Panc1 (cell line): ENCODE results near the gene BAIAP2. TPM values are rescaled to one million over a fixed set of nuclear protein-coding genes. Genes with fewer than 3 reads are reported as not detected.

ENCODE experiments used
- ATAC-seq: fragments of 200-7000 bp; cut with Tn5 transposase; 2 replicates; pipeline ENCODE4 v1.9.1; 2020; ENCODE audit warnings: mild to moderate bottlenecking, moderate library complexity
- BruUV-seq: library from RNA; stranded (reverse); fragments of 400-500 nt; replicated peaks from 2 replicates; lab custom pipeline; 2021; lab: Mats Ljungman, UMichigan
- CTCF ChIA-PET: fragments of 300-600 bp; sonication (Branson Sonifier 250); formaldehyde crosslinking; loops from one replicate; lab custom pipeline; 2022; ENCODE audit warnings: antibody characterized with exemption; lab: Charles Lee
- POLR2A ChIA-PET: fragments of 300-600 bp; sonication (Branson Sonifier 250); formaldehyde crosslinking; loops from one replicate; lab custom pipeline; 2022; ENCODE audit warnings: antibody characterized with exemption; lab: Charles Lee
- DNase-seq: peaks from one replicate; pipeline ENCODE4 v3.0.0-alpha.2; 2010; ENCODE audit warnings: low read depth, low spot score
- H3K27ac ChIP-seq: 2 replicates; pipeline ENCODE4 v1.5.1; 2011; ENCODE audit warnings: mild to moderate bottlenecking, low read length, inconsistent platforms
- H3K27me3 ChIP-seq: fragments of 200-500 bp; sonication (Bioruptor generic); 2 replicates; pipeline ENCODE4 v1.6.0; 2014; ENCODE audit warnings: low read length, inconsistent platforms; ENCODE audit not compliant: control insufficient read depth, insufficient read depth
- H3K36me3 ChIP-seq: fragments of 200-500 bp; sonication (Bioruptor generic); 2 replicates; pipeline ENCODE4 v1.5.1; 2014; ENCODE audit warnings: inconsistent platforms, mild to moderate bottlenecking, low read length, moderate library complexity; ENCODE audit not compliant: control insufficient read depth, insufficient read depth
- H3K4me1 ChIP-seq: 2 replicates; pipeline ENCODE4 v1.5.1; 2011; ENCODE audit warnings: inconsistent platforms, mild to moderate bottlenecking, low read length, moderate library complexity; ENCODE audit not compliant: control insufficient read depth, insufficient read depth
- H3K4me3 ChIP-seq, 2 experiments: 2 replicates each; pipeline ENCODE4 v1.5.1; 2011 to 2012; ENCODE audit warnings: low read depth in 2 of 2, low read length in 2 of 2, mild to moderate bottlenecking in 2 of 2, inconsistent platforms in 1 of 2, moderate library complexity in 1 of 2
- H3K9me3 ChIP-seq: fragments of 200-500 bp; sonication (Bioruptor generic); 2 replicates; pipeline ENCODE4 v1.5.1; 2014; ENCODE audit warnings: low read depth, mild to moderate bottlenecking, inconsistent platforms, low read length, moderate library complexity; ENCODE audit not compliant: control insufficient read depth, insufficient read depth
- POLR2AphosphoS5 ChIP-seq: IDR thresholded peaks from 2 replicates; pipeline ENCODE4 v1.6.1; 2012; ENCODE audit warnings: mild to moderate bottlenecking, low read depth, low read length, moderate library complexity
- SIN3A ChIP-seq: IDR thresholded peaks from 2 replicates; pipeline ENCODE4 v1.6.1; 2012; ENCODE audit warnings: low read depth, mild to moderate bottlenecking, low read length, moderate library complexity, borderline replicate concordance; ENCODE audit not compliant: insufficient read depth
- TCF7L2 ChIP-seq: IDR thresholded peaks from 2 replicates; pipeline ENCODE4 v1.6.1; 2011; ENCODE audit warnings: mild to moderate bottlenecking, low read depth, low read length, inconsistent platforms
- in situ Hi-C: cut with HindIII; loops from 2 replicates; pipeline ENCODE4 v1.10.0; 2016; ENCODE audit warnings: low sequenced_read_pairs, low pct_unique_long_range_greater_than_20kb
- intact Hi-C: fragments of 100-400 bp; cut with micrococcal nuclease; formaldehyde crosslinking; loops from one replicate; pipeline ENCODE4 v1.10.0; 2022; ENCODE audit not compliant: unreplicated experiment
- total RNA-seq: library from RNA; stranded (reverse); gene quantifications from one replicate; pipeline ENCODE4 v1.2.1, GENCODE V29; 2021; ENCODE audit not compliant: unreplicated experiment
- TF ChIP-seq, protein P1 (sequence below): fragments of 450-650 bp; IDR thresholded peaks from 2 replicates; pipeline ENCODE4 v1.5.1; 2017; ENCODE audit warnings: mild to moderate bottlenecking
- TF ChIP-seq, protein P2 (sequence below), 2 experiments: IDR thresholded peaks; 2 replicates each; pipeline ENCODE4 v1.6.1; 2011 to 2012; ENCODE audit warnings: low read depth in 2 of 2, control low read depth in 1 of 2, low read length in 1 of 2, mild to moderate bottlenecking in 1 of 2, moderate library complexity in 1 of 2; ENCODE audit not compliant: insufficient read depth in 1 of 2

The BAIAP2 gene
- total RNA-seq, 1 experiment from 2014 or later: 125 TPM

DNA sequence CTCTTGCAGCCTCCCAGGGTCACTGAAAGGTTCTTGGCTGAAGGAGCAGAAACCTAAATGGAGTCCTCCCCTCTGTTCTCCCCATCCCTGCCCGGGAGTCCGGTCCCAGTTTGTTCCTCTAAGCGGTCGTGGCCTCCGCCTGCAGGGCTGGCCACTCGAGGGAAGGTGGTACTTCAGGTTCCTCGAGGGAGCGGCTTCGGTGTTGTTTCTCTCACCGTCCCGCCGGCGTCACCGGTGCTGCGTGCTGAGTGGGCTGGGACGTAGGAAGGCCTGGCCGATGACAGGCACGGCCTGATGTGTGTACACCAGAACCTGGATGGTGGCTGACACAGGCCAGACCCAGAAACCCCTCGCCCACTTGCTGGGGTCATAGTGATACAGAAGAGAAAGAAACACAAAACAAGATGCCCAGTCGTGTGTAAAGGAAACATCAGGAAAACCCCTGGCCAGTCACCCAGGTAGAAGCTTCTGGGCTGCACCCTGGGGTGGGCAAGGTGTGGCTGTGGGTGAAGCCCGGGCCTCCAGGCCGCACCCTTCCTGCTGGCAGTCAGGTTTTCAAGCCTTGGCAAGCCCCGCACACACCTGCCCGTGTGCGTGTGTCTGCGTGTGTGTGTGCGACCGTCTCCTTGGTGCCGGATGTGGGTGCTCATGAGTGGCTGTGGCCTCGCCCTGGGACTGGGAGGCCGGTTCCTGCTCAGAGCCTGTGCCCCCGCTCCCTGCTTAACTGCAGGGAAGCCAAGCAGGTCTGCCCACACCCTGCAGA, 52.0 kb downstream of the BAIAP2 start:
- no TSS peak for BruUV-seq
- no peak for ATAC-seq
- TF ChIP-seq, protein P1, sequence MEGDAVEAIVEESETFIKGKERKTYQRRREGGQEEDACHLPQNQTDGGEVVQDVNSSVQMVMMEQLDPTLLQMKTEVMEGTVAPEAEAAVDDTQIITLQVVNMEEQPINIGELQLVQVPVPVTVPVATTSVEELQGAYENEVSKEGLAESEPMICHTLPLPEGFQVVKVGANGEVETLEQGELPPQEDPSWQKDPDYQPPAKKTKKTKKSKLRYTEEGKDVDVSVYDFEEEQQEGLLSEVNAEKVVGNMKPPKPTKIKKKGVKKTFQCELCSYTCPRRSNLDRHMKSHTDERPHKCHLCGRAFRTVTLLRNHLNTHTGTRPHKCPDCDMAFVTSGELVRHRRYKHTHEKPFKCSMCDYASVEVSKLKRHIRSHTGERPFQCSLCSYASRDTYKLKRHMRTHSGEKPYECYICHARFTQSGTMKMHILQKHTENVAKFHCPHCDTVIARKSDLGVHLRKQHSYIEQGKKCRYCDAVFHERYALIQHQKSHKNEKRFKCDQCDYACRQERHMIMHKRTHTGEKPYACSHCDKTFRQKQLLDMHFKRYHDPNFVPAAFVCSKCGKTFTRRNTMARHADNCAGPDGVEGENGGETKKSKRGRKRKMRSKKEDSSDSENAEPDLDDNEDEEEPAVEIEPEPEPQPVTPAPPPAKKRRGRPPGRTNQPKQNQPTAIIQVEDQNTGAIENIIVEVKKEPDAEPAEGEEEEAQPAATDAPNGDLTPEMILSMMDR: no peak
- TF ChIP-seq TCF7L2 (no peak), SIN3A (no peak), POLR2AphosphoS5 (no peak)
- TF ChIP-seq, protein P2, sequence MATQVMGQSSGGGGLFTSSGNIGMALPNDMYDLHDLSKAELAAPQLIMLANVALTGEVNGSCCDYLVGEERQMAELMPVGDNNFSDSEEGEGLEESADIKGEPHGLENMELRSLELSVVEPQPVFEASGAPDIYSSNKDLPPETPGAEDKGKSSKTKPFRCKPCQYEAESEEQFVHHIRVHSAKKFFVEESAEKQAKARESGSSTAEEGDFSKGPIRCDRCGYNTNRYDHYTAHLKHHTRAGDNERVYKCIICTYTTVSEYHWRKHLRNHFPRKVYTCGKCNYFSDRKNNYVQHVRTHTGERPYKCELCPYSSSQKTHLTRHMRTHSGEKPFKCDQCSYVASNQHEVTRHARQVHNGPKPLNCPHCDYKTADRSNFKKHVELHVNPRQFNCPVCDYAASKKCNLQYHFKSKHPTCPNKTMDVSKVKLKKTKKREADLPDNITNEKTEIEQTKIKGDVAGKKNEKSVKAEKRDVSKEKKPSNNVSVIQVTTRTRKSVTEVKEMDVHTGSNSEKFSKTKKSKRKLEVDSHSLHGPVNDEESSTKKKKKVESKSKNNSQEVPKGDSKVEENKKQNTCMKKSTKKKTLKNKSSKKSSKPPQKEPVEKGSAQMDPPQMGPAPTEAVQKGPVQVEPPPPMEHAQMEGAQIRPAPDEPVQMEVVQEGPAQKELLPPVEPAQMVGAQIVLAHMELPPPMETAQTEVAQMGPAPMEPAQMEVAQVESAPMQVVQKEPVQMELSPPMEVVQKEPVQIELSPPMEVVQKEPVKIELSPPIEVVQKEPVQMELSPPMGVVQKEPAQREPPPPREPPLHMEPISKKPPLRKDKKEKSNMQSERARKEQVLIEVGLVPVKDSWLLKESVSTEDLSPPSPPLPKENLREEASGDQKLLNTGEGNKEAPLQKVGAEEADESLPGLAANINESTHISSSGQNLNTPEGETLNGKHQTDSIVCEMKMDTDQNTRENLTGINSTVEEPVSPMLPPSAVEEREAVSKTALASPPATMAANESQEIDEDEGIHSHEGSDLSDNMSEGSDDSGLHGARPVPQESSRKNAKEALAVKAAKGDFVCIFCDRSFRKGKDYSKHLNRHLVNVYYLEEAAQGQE (IDR thresholded peaks at IDR 0.05; ENCODE audit: insufficient read depth in 1 of 2, low read depth in 2 of 2, low read length in 1 of 2): no peak
- in situ Hi-C loops (no loop called here), intact Hi-C loops (no loop called here)
- POLR2A ChIA-PET: no interaction called here
- no peaks in the 10 kb centered on the region for H3K27me3 ChIP-seq
- peaks cover 3% of the 10 kb centered on the region; the same call in 1 of the 2 replicates for H3K4me1 ChIP-seq
- H3K36me3 ChIP-seq: peaks cover 5% of the 10 kb centered on the region; the same call in 1 of the 2 replicates
- no peaks in the 10 kb centered on the region for H3K9me3 ChIP-seq
- no peak overlapping the region for H3K27ac ChIP-seq
- CTCF ChIA-PET: no interaction called here
- DNase-seq: no peak
- no peak overlapping the region for H3K4me3 ChIP-seq

DNA sequence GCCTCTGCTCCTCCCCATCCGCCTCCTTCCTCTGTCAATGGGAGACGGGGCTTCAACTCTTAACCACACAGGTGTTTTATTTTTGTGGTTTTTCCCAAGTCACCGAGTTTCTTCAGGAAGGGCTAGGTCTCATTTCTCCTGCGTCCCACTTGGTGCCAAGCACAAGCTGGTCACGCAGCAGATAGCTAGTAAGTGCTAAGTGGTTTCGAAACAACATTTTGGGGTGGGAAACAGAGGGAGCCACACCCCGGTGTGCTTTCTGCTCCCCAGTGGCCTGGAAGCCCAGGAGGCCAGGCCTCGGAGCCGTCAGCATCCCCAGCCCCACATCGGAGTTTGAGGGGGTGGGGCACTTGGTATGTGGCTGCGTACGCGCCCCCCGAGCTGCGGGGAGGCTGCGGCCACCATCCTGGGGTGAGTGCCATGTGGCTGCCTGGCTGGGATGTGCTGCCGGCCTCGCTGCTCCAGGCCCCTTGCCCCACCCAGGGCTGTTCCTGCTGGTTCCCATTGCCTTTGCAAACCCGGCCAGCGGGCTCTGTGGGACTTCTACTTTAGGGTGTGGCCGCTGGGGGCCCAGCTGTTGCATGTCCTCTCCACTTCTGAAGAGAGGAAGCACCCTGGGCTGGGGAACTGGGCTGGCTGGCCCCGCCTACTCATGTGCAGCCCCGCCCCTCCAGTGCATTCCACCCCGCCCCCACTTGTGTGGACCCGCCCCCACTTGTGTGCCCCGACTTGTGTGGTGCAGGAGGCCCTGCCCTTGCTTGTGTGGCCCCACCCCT, 55.6 kb downstream of the BAIAP2 start:
- in situ Hi-C loops: no loop called here
- CTCF ChIA-PET: no interaction called here
- DNase-seq: no peak
- no peak overlapping the region for H3K4me3 ChIP-seq
- no peaks in the 10 kb centered on the region for H3K27me3 ChIP-seq
- intact Hi-C loops: no loop called here
- no peaks in the 10 kb centered on the region for H3K9me3 ChIP-seq
- TF ChIP-seq, protein P2 (IDR thresholded peaks at IDR 0.05; ENCODE audit: insufficient read depth in 1 of 2, low read depth in 2 of 2, low read length in 1 of 2): no peak
- no peak for TF ChIP-seq TCF7L2
- no peak for TF ChIP-seq SIN3A
- TF ChIP-seq, protein P1: no peak
- no peak for TF ChIP-seq POLR2AphosphoS5
- no peak overlapping the region for H3K27ac ChIP-seq
- peaks cover 5% of the 10 kb centered on the region; the same call in 1 of the 2 replicates for H3K36me3 ChIP-seq
- no TSS peak for BruUV-seq
- ATAC-seq: 0 out of 2 replicates have a peak, but pooled peaks have one; percentile 8
- peaks cover 38% of the 10 kb centered on the region for H3K4me1 ChIP-seq
- POLR2A ChIA-PET: no interaction called here
